GM18498 (cell line): ENCODE results near the gene CYP2C19.
"Not testable (repeated sequence)": the region's sequence is repeated elsewhere in the genome, so short reads cannot be mapped to it uniquely, and the experiment has no call there.

Experiments
- ATAC-seq: cut with Tn5 transposase; IDR thresholded peaks from one replicate; pipeline ENCODE4 v1.9.1; 2021; ENCODE audit warnings: mild to moderate bottlenecking, moderate library complexity; ENCODE audit not compliant: unreplicated experiment

CYP2C19 gene

GRCh38 chr10:94878649-94879048 is 116.2 kb downstream of the CYP2C19 start:
- no peak for ATAC-seq

- ATAC-seq, result no peak
These were observed 116.7 kb downstream of the CYP2C19 start for GRCh38 chr10:94879214-94879613.

DNA sequence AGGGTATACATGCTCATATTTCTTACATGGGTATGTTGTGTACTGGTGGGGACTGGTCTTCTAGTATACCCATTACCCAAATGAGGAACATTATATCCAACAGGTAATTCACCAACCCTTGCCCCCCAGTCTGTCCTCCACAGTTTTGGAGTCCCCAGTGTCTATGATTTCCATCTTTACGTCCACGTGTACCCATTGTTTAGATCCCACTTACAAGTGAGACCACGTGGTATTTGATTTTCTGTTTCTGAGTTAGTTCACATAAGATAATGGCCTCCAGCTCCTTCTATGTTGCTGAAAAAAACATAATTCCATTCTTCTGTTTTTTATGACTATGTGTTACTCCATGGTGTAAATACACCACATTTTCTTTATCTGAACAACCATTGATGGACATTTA is 126.6 kb downstream of the CYP2C19 start:
- ATAC-seq, result no peak

DNA sequence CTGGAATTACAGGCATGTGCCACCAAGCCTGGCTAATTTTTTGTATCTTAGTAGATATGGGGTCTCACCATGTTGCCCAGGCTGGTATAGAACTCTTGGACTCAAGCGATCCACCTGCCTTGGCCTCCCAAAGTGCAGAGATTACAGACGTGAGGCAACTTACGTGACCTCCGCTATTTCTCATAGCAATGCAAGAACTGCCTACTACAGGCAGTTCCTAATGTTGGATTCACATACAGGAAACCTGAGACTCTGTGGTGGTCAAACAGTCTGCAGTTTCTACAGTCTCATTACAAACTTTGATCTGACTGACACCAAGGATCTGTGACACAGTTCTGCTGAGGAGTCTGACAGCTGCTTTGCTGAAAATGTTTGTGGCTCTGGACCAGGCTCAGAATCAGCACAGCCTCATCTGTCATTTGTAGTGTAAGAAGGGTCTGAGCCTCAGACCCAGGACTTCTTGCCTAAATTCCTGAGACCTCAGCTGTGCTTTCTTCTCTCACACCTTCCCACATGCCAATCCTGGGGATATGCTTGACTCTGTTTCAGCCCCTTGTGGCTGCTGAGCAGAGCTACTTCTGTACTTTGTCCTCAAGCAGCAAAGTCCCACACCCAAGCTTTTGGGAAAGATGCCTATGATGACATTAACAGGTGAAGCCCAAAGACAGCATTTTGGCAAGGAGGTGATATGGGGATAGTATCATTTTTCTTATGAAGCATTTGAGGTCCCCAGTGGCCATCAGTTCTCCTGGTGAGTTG is 128.0 kb downstream of the CYP2C19 start:
- no peak for ATAC-seq

DNA sequence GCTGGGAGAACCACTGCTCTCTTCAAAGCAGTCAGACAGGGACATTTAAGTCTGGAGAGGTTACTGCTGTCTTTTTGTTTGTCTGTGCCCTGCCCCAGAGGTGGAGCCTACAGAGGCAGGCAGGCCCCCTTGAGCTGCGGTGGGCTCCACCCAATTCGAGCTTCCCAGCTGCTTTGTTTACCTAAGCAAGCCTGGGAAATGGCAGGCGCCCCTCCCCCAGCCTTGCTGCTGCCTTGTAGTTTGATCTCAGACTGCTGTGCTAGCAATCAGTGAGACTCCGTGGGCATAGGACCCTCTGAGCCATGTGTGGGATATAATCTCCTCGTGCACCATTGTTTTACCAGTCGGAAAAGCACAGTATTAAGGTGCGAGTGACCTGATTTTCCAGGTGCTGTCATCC is 135.9 kb downstream of the CYP2C19 start:
- not testable (repeated sequence) for ATAC-seq

- no peak for ATAC-seq
These were observed 139.6 kb downstream of the CYP2C19 start for GRCh38 chr10:94902080-94902479.

DNA sequence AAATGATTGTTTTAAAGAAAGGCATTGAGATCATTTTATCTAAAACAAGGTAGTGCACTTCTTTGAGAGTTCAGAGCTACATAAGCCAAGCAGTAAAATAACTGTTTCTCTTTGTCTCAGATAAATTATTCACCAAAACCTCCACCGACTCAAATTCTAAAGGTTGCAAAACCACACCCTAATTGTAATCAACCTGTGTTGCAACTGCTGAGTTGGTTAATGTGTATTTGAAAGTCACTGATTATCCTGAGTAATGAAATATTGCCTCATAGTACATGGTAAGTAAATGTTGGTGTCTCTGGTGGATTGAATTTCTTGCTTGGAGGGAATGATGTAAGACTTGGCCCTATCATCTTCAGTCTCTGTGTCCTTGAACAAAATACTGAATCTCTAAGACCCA is 140.1 kb downstream of the CYP2C19 start:
- no peak for ATAC-seq
